Measurements from ENCODE around the gene CIC. TPM values are rescaled to one million over a fixed set of nuclear protein-coding genes. Genes with fewer than 3 reads are reported as not detected.
A peak's percentile ranks its signal among the peaks of the same experiment; 100 is the strongest.
"Not testable (repeated sequence)": the region's sequence is repeated elsewhere in the genome, so short reads cannot be mapped to it uniquely, and the experiment has no call there.

The CIC gene
- total RNA-seq, 1 experiment from 2014 or later, result 25.0 TPM

GRCh38 chr19:42333975-42334696 is 65.1 kb downstream of the CIC start:
- H2AFZ ChIP-seq (ENCODE audit: low read length), result no peak overlapping the region
- H3K9me2 ChIP-seq (replicated peaks; ENCODE audit: insufficient read depth, low read length), result no peaks in the 10 kb centered on the region
- no peak for DNase-seq
- H3K79me2 ChIP-seq (ENCODE audit: low read length), result peaks cover 21% of the 10 kb centered on the region
- H3K27me3 ChIP-seq (ENCODE audit: low read length), result no peaks in the 10 kb centered on the region
- H4K20me1 ChIP-seq (ENCODE audit: insufficient read depth, low read depth, low read length), result no peaks in the 10 kb centered on the region
- H3K4me3 ChIP-seq (ENCODE audit: low read length), result no peak overlapping the region
- H3K9ac ChIP-seq (ENCODE audit: low read length), result no peak overlapping the region
- H3K36me3 ChIP-seq (ENCODE audit: insufficient read depth, low read length), result peaks cover 7% of the 10 kb centered on the region; the same call in 1 of the 2 replicates
- no peak overlapping the region for H3K4me2 ChIP-seq (ENCODE audit: low read depth, low read length, poor library complexity, severe bottlenecking)
- peaks cover 3% of the 10 kb centered on the region for H3K4me1 ChIP-seq (ENCODE audit: low read length)
- H3K9me3 ChIP-seq (ENCODE audit: low read length), result no peaks in the 10 kb centered on the region
- H3K27ac ChIP-seq (ENCODE audit: low read length), result no peak overlapping the region

GRCh38 chr19:42334697-42335373 is 65.8 kb downstream of the CIC start:
- Histone ChIP-seq H4K20me1 (ENCODE audit: insufficient read depth, low read depth, low read length) (no peaks in the 10 kb centered on the region), H3K4me1 (ENCODE audit: low read length) (peaks cover 10% of the 10 kb centered on the region), H3K4me2 (ENCODE audit: low read depth, low read length, poor library complexity, severe bottlenecking) (no peak overlapping the region), H3K9me2 (replicated peaks; ENCODE audit: insufficient read depth, low read length) (no peaks in the 10 kb centered on the region), H3K36me3 (ENCODE audit: insufficient read depth, low read length) (peaks cover 7% of the 10 kb centered on the region; the same call in 1 of the 2 replicates), H3K79me2 (ENCODE audit: low read length) (peaks cover 15% of the 10 kb centered on the region), H2AFZ (ENCODE audit: low read length) (no peak overlapping the region), H3K27ac (ENCODE audit: low read length) (no peak overlapping the region), H3K27me3 (ENCODE audit: low read length) (no peaks in the 10 kb centered on the region), H3K4me3 (ENCODE audit: low read length) (no peak overlapping the region), H3K9ac (ENCODE audit: low read length) (no peak overlapping the region), H3K9me3 (ENCODE audit: low read length) (no peaks in the 10 kb centered on the region)
- no peak for DNase-seq

- Histone ChIP-seq H3K4me1 (ENCODE audit: low read length) (peaks cover 10% of the 10 kb centered on the region), H3K79me2 (ENCODE audit: low read length) (peaks cover 9% of the 10 kb centered on the region), H3K9me3 (ENCODE audit: low read length) (no peaks in the 10 kb centered on the region), H3K36me3 (ENCODE audit: insufficient read depth, low read length) (peaks cover 7% of the 10 kb centered on the region; the same call in 1 of the 2 replicates), H3K9me2 (replicated peaks; ENCODE audit: insufficient read depth, low read length) (no peaks in the 10 kb centered on the region), H3K27ac (ENCODE audit: low read length) (no peak overlapping the region), H3K9ac (ENCODE audit: low read length) (no peak overlapping the region), H3K27me3 (ENCODE audit: low read length) (no peaks in the 10 kb centered on the region), H4K20me1 (ENCODE audit: insufficient read depth, low read depth, low read length) (no peaks in the 10 kb centered on the region), H2AFZ (ENCODE audit: low read length) (no peak overlapping the region), H3K4me2 (ENCODE audit: low read depth, low read length, poor library complexity, severe bottlenecking) (no peak overlapping the region), H3K4me3 (ENCODE audit: low read length) (no peak overlapping the region)
- DNase-seq, result no peak
These were observed 66.4 kb downstream of the CIC start for GRCh38 chr19:42335374-42335936.

- Histone ChIP-seq H3K9me2 (replicated peaks; ENCODE audit: insufficient read depth, low read length) (no peaks in the 10 kb centered on the region), H3K4me1 (ENCODE audit: low read length) (peaks cover 10% of the 10 kb centered on the region), H3K36me3 (ENCODE audit: insufficient read depth, low read length) (peaks cover 7% of the 10 kb centered on the region; the same call in 1 of the 2 replicates), H3K9ac (ENCODE audit: low read length) (no peak overlapping the region), H3K9me3 (ENCODE audit: low read length) (no peaks in the 10 kb centered on the region), H3K27me3 (ENCODE audit: low read length) (no peaks in the 10 kb centered on the region), H2AFZ (ENCODE audit: low read length) (no peak overlapping the region), H3K27ac (ENCODE audit: low read length) (no peak overlapping the region), H3K4me2 (ENCODE audit: low read depth, low read length, poor library complexity, severe bottlenecking) (no peak overlapping the region), H4K20me1 (ENCODE audit: insufficient read depth, low read depth, low read length) (no peaks in the 10 kb centered on the region), H3K79me2 (ENCODE audit: low read length) (peaks cover 4% of the 10 kb centered on the region), H3K4me3 (ENCODE audit: low read length) (no peak overlapping the region)
- DNase-seq, result no peak
These were observed 66.9 kb downstream of the CIC start for GRCh38 chr19:42335971-42336370.

GRCh38 chr19:42339126-42339860 is 70.2 kb downstream of the CIC start:
- Histone ChIP-seq H3K4me1 (ENCODE audit: low read length) (peaks cover 10% of the 10 kb centered on the region), H3K27ac (ENCODE audit: low read length) (peak overlapping the region; percentile 41), H3K4me2 (ENCODE audit: low read depth, low read length, poor library complexity, severe bottlenecking) (peak overlapping the region; percentile 18)
- H4K20me1 ChIP-seq (ENCODE audit: insufficient read depth, low read depth, low read length); DNase-seq; H3K9me2 ChIP-seq (replicated peaks; ENCODE audit: insufficient read depth, low read length); H3K9me3 ChIP-seq (ENCODE audit: low read length); H3K9ac ChIP-seq (ENCODE audit: low read length); H2AFZ ChIP-seq (ENCODE audit: low read length); H3K27me3 ChIP-seq (ENCODE audit: low read length); H3K4me3 ChIP-seq (ENCODE audit: low read length); H3K36me3 ChIP-seq (ENCODE audit: insufficient read depth, low read length); H3K79me2 ChIP-seq (ENCODE audit: low read length): not testable (repeated sequence)

- DNase-seq; H3K9me2 ChIP-seq (replicated peaks; ENCODE audit: insufficient read depth, low read length); H3K4me2 ChIP-seq (ENCODE audit: low read depth, low read length, poor library complexity, severe bottlenecking); H3K9ac ChIP-seq (ENCODE audit: low read length); H3K4me3 ChIP-seq (ENCODE audit: low read length); H3K27me3 ChIP-seq (ENCODE audit: low read length); H3K79me2 ChIP-seq (ENCODE audit: low read length); H3K36me3 ChIP-seq (ENCODE audit: insufficient read depth, low read length); H3K9me3 ChIP-seq (ENCODE audit: low read length); H2AFZ ChIP-seq (ENCODE audit: low read length); H4K20me1 ChIP-seq (ENCODE audit: insufficient read depth, low read depth, low read length): not testable (repeated sequence)
- H3K4me1 ChIP-seq (ENCODE audit: low read length), result peaks cover 10% of the 10 kb centered on the region
- peak overlapping the region; percentile 41 for H3K27ac ChIP-seq (ENCODE audit: low read length)
These were observed 70.9 kb downstream of the CIC start for GRCh38 chr19:42339922-42340321.

GRCh38 chr19:42343344-42344110 is 74.5 kb downstream of the CIC start:
- peak; percentile 62 for DNase-seq
- Histone ChIP-seq H3K4me2 (ENCODE audit: low read depth, low read length, poor library complexity, severe bottlenecking) (no peak overlapping the region), H3K79me2 (ENCODE audit: low read length) (no peaks in the 10 kb centered on the region), H3K4me3 (ENCODE audit: low read length) (no peak overlapping the region), H3K4me1 (ENCODE audit: low read length) (peaks cover 10% of the 10 kb centered on the region), H3K27me3 (ENCODE audit: low read length) (no peaks in the 10 kb centered on the region), H3K27ac (ENCODE audit: low read length) (no peak overlapping the region), H3K9ac (ENCODE audit: low read length) (no peak overlapping the region), H3K9me2 (replicated peaks; ENCODE audit: insufficient read depth, low read length) (no peaks in the 10 kb centered on the region), H4K20me1 (ENCODE audit: insufficient read depth, low read depth, low read length) (no peaks in the 10 kb centered on the region), H2AFZ (ENCODE audit: low read length) (no peak overlapping the region), H3K9me3 (ENCODE audit: low read length) (no peaks in the 10 kb centered on the region), H3K36me3 (ENCODE audit: insufficient read depth, low read length) (0 out of 2 replicates have a peak, but pooled peaks cover 5% of the 10 kb centered on the region)

All from Karpas-422 (cell line).